ENCODE data around the gene ETV6. TPM values are rescaled to one million over a fixed set of nuclear protein-coding genes. Genes with fewer than 3 reads are reported as not detected.

ETV6 gene
- total RNA-seq, 1 donor from 2014 or later = 15.2 TPM

GRCh38 chr12:11797317-11797913, 147.9 kb downstream of the ETV6 start:
- DNase-seq (ENCODE audit: missing footprints) = peak; percentile 52
- intact Hi-C loops (cut with DNase I) = no loop called here
- ATAC-seq = no peak

GRCh38 chr12:11798006-11798708, 148.7 kb downstream of the ETV6 start:
- intact Hi-C loops (cut with DNase I) = no loop called here
- ATAC-seq (no peak), DNase-seq (ENCODE audit: missing footprints) (no peak)

GRCh38 chr12:11798856-11799501, 149.5 kb downstream of the ETV6 start:
- ATAC-seq = no peak
- no peak for DNase-seq (ENCODE audit: missing footprints)
- intact Hi-C loops (cut with DNase I) = no loop called here

DNA sequence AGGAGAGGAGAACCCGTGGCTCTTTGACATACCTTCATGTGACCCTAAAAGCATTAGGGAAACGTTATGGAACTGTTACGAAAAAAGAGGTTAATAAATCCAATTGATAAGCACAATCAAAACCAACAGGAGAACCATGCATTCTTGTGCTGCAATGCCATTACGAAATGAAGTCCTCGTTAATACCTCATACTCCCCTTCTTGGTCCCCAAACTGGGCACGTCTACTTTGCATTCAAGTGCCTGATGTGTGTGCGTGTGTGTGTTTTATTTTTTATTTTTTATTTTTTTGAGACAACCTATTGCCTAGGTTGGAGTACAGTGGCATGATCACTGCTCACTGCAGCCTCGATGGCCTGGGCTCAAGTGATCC, 150.0 kb downstream of the ETV6 start:
- intact Hi-C loops (cut with DNase I) = no loop called here
- ATAC-seq (no peak), DNase-seq (ENCODE audit: missing footprints) (no peak)

GRCh38 chr12:11801643-11802042, 152.2 kb downstream of the ETV6 start:
- DNase-seq (ENCODE audit: missing footprints) (no peak), ATAC-seq (no peak)
- intact Hi-C loops (cut with DNase I) = no loop called here

DNA sequence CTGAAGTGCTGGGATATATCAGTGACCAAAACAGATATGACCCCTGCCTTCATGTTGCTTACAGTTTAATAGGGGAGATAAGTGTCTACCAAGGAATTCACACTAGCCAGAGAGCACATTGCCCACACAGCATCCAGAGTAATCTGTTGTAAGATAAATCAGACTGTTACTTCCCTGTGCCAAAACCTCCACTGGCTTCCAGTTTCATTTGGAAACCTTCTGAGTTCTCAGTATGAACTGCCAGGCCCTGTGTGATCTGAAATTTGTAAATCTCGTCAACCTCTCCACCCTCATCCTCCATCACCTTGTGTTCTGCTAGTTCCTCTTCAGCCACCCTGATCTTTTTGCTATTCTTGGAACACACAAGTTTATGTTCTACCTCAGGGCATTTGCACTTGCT, 154.7 kb downstream of the ETV6 start:
- intact Hi-C loops (cut with DNase I) = no loop called here
- ATAC-seq = no peak
- no peak for DNase-seq (ENCODE audit: missing footprints)

- DNase-seq (ENCODE audit: missing footprints) (no peak), ATAC-seq (no peak)
- intact Hi-C loops (cut with DNase I) = no loop called here
Measured at GRCh38 chr12:11805043-11805442, 155.6 kb downstream of the ETV6 start.

- no peak for ATAC-seq
- intact Hi-C loops (cut with DNase I) = no loop called here
- DNase-seq (ENCODE audit: missing footprints) = no peak
Measured at GRCh38 chr12:11805680-11806079, 156.2 kb downstream of the ETV6 start.

DNA sequence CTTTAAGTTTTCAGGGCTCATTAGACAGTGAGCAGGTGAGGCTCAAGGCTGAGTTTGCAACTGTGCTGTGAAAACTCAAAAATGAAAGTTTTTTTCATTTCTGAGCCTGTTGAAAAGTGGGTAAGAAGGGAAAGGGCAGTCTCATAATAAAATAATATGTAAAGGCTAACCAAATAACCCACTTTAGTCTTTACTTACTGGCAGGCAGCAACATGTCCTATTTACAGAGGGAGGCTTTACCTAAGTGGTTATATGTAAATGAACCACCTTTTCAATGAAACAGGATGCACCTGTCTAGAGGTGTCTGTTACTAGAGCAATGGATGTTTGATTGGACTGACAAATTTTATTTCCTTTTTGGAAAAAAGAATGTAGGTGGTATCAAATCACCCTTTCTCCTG, 158.0 kb downstream of the ETV6 start:
- DNase-seq (ENCODE audit: missing footprints) (no peak), ATAC-seq (no peak)
- intact Hi-C loops (cut with DNase I) = no loop called here

- intact Hi-C loops (cut with DNase I) = no loop called here
- ATAC-seq (no peak), DNase-seq (ENCODE audit: missing footprints) (no peak)
Measured at GRCh38 chr12:11808931-11809330, 159.5 kb downstream of the ETV6 start.

GRCh38 chr12:11810206-11810545, 160.7 kb downstream of the ETV6 start:
- ATAC-seq = no peak
- no peak for DNase-seq (ENCODE audit: missing footprints)
- intact Hi-C loops (cut with DNase I) = no loop called here

DNA sequence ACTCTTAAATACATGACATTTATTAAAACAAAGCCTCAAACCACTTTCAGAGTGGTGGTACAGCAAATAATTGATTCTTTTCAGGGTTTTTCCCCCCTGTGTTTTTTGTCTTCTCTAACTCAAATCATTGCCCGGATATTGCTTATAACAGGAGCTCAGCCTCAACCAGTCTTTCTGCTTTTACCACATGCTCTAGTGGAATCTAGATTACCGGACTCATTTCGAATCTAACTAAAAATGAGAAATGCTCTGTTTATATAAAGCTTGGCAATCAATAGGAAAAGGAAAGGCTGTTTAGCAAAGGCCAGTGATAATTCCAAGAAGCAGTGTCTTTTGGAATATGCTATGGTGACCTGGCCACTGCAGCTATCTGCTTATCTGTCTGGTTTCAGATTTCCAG, 161.5 kb downstream of the ETV6 start:
- no peak for ATAC-seq
- intact Hi-C loops (cut with DNase I) = no loop called here
- no peak for DNase-seq (ENCODE audit: missing footprints)

- peak; percentile 10 for ATAC-seq
- intact Hi-C loops (cut with DNase I) = no loop called here
- no peak for DNase-seq (ENCODE audit: missing footprints)
Measured at GRCh38 chr12:11812241-11812585, 162.7 kb downstream of the ETV6 start.

DNA sequence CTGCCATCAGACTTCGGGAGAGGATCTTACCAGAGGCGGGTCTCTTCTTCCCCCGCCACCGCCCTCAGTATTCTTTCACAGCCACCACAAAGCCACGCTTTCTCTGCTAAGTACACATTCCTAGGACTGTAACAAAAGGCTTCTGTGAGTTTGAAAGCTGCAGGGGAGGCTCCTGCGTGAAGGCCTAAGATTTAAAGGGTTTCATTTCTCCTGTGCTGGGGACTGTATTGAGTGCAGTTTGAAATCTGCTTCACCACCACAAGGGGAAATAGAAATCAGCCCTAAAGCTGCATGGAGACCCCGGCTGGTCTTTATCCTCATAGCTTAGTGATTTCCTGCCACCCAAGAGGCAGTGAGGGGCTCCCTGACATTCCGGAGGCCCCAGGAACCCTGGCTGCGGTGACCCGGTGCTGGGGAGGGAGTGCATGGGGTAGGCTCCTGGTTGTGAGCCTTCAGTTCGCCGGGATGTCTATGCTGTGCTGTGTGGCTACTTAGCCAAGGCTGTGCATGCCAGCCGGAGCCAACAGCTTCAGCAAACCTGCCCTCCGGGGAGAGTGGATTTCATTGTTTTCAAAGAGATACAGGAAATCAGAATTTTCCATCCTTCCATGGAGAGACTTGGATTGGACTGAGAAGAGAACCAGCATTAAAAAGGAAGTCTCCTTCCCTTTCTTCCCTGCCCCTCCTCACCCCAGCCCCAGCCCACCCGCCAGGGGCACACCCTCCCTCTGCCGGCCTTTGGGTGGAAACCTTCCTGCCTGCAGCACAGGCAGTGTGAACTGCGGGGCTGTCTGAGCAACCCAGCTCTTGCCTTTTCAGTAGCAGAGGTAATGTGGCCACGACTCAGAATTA, 163.3 kb downstream of the ETV6 start:
- ATAC-seq (peak; percentile 68), DNase-seq (ENCODE audit: missing footprints) (no peak)
- intact Hi-C loops (cut with DNase I) = no loop called here

GRCh38 chr12:11813438-11813813, 164.0 kb downstream of the ETV6 start:
- intact Hi-C loops (cut with DNase I) = no loop called here
- DNase-seq (ENCODE audit: missing footprints) = no peak
- peak; percentile 32 for ATAC-seq

GRCh38 chr12:11814374-11814773, 164.9 kb downstream of the ETV6 start:
- DNase-seq (ENCODE audit: missing footprints) (no peak), ATAC-seq (no peak)
- intact Hi-C loops (cut with DNase I) = no loop called here

- intact Hi-C loops (cut with DNase I) = loop anchor here (5.0 kb wide), 1 partner anchor 153 kb away; no protein-coding TSS in a partner anchor
- DNase-seq (ENCODE audit: missing footprints) (no peak), ATAC-seq (no peak)
Measured at GRCh38 chr12:11815397-11815796, 165.9 kb downstream of the ETV6 start.

- no peak for ATAC-seq
- intact Hi-C loops (cut with DNase I) = loop anchor here (5.0 kb wide), 1 partner anchor 157 kb away; no protein-coding TSS in a partner anchor
- DNase-seq (ENCODE audit: missing footprints) = no peak
Measured at GRCh38 chr12:11819643-11820042, 170.2 kb downstream of the ETV6 start.

- DNase-seq (ENCODE audit: missing footprints) (no peak), ATAC-seq (no peak)
- intact Hi-C loops (cut with DNase I) = no loop called here
Measured at GRCh38 chr12:11820476-11820875, 171.0 kb downstream of the ETV6 start.
